Liver (tissue), 9 donors: ENCODE data around the gene ADAM30. TPM values are rescaled to one million over a fixed set of nuclear protein-coding genes. Genes with fewer than 3 reads are reported as not detected.

ENCODE experiments used
- DNase-seq: peaks from one replicate; pipeline ENCODE4 v3.0.0-alpha.2; 2017; ENCODE audit warnings: low spot score
- H3K27ac ChIP-seq, 2 donors: one replicate each; pipeline ENCODE4 v1.7.0; 2013; ENCODE audit warnings: inconsistent platforms in 2 of 2, low read length in 2 of 2, control low read depth in 1 of 2, low read depth in 1 of 2, mild to moderate bottlenecking in 1 of 2
- H3K27me3 ChIP-seq, 4 donors: one replicate each; pipeline versions ENCODE4 v1.6.1 to v1.7.0; 2013; ENCODE audit warnings: low read length in 3 of 4, inconsistent platforms in 1 of 4, mild to moderate bottlenecking in 1 of 4, moderate library complexity in 1 of 4; ENCODE audit not compliant: control insufficient read depth in 4 of 4, insufficient read depth in 4 of 4
- H3K36me3 ChIP-seq, 4 donors: one replicate each; pipeline versions ENCODE4 v1.6.1 to v1.7.0; 2013; ENCODE audit warnings: low read length in 3 of 4, mild to moderate bottlenecking in 3 of 4, low read depth in 1 of 4, moderate library complexity in 1 of 4; ENCODE audit not compliant: control insufficient read depth in 4 of 4, insufficient read depth in 3 of 4
- H3K4me1 ChIP-seq, 4 donors: one replicate each; pipeline versions ENCODE4 v1.6.1 to v1.7.0; 2013; ENCODE audit warnings: low read length in 3 of 4, mild to moderate bottlenecking in 3 of 4, moderate library complexity in 1 of 4; ENCODE audit not compliant: control insufficient read depth in 4 of 4, insufficient read depth in 4 of 4
- H3K4me3 ChIP-seq, 3 donors: one replicate each; pipeline versions ENCODE4 v1.6.1 to v1.7.0; 2013; ENCODE audit warnings: low read length in 3 of 3, control low read depth in 1 of 3, low read depth in 1 of 3, mild to moderate bottlenecking in 1 of 3
- H3K9ac ChIP-seq, 2 donors: one replicate each; pipeline ENCODE4 v1.7.0; 2013; ENCODE audit warnings: low read length in 2 of 2, mild to moderate bottlenecking in 2 of 2, moderate library complexity in 2 of 2, control low read depth in 1 of 2, low read depth in 1 of 2
- H3K9me3 ChIP-seq, 4 donors: one replicate each; pipeline versions ENCODE4 v1.6.1 to v1.7.0; 2013; ENCODE audit warnings: low read length in 3 of 4; ENCODE audit not compliant: control insufficient read depth in 4 of 4
- EGR1 ChIP-seq, 2 donors: IDR thresholded peaks; 2 replicates each; pipeline ENCODE4 v1.6.1; 2016 to 2018; ENCODE audit warnings: antibody characterized with exemption in 2 of 2, low read depth in 2 of 2
- FOXA2 ChIP-seq: IDR thresholded peaks from 2 replicates; pipeline ENCODE4 v1.6.1; 2016; ENCODE audit warnings: antibody characterized with exemption
- GABPA ChIP-seq, 2 donors: IDR thresholded peaks in 1 of 2; conservative IDR thresholded peaks in 1 of 2; 2 replicates each; pipeline ENCODE4 v1.6.1; 2016; ENCODE audit warnings: antibody characterized with exemption in 2 of 2, mild to moderate bottlenecking in 1 of 2, moderate library complexity in 1 of 2
- HNF4A ChIP-seq, 2 donors: conservative IDR thresholded peaks; 2 replicates each; pipeline ENCODE4 v1.6.1; 2016; ENCODE audit warnings: antibody characterized with exemption in 2 of 2, mild to moderate bottlenecking in 2 of 2
- HNF4G ChIP-seq: IDR thresholded peaks from 2 replicates; pipeline ENCODE4 v1.6.1; 2016; ENCODE audit warnings: antibody characterized with exemption
- JUND ChIP-seq, 2 donors: IDR thresholded peaks; 2 replicates each; pipeline ENCODE4 v1.6.1; 2016; ENCODE audit warnings: antibody characterized with exemption in 2 of 2
- NR2F2 ChIP-seq: IDR thresholded peaks from 2 replicates; pipeline ENCODE4 v1.6.1; 2016; ENCODE audit warnings: antibody characterized with exemption
- RXRA ChIP-seq, 2 donors: IDR thresholded peaks; 2 replicates each; pipeline ENCODE4 v1.6.1; 2017 to 2018; ENCODE audit warnings: antibody characterized with exemption in 2 of 2, mild to moderate bottlenecking in 1 of 2
- YY1 ChIP-seq: IDR thresholded peaks from 2 replicates; pipeline ENCODE4 v1.6.1; 2016; ENCODE audit warnings: antibody characterized with exemption, mild to moderate bottlenecking
- WGBS: extraction: QIAGEN DNeasy Blood & Tissue Kit; methylation state at CpG from one replicate; pipeline ENCODE4 v1.1.7; 2013; 5-methylcytosine and 5-hydroxymethylcytosine counted together
- polyA plus RNA-seq, 2 donors: library from polyadenylated mRNA; stranded (reverse) in 1 of 2; unstranded in 1 of 2; fragments of 200-250 nt in 1 of 2; fragments of >200 nt in 1 of 2; fragmentation: Nextera tagmentation in 1 of 2; extraction: Ambion mirVana in 1 of 2; gene quantifications; one replicate each; pipeline versions ENCODE4 v1.2.1 to v1.2.3, GENCODE V29; 2013 to 2015
- total RNA-seq, 2 donors: library from RNA; depleted of rRNA; stranded (reverse); fragments of >200 nt; gene quantifications; one replicate each; pipeline ENCODE4 v1.2.3, GENCODE V29; 2014
- TF ChIP-seq, protein P1 (sequence below): IDR thresholded peaks from 2 replicates; pipeline ENCODE4 v1.6.1; 2016; ENCODE audit warnings: antibody characterized with exemption
- TF ChIP-seq, protein P2 (sequence below): IDR thresholded peaks from 2 replicates; pipeline ENCODE4 v1.6.1; 2016; ENCODE audit warnings: antibody characterized with exemption
- donor health status: healthy.
- donor health status: healthy.
- donor health status: healthy.
- donor health status: healthy.
- donor health status: healthy.

ADAM30 gene
- total and polyA plus RNA-seq, 4 donors: not detected

DNA sequence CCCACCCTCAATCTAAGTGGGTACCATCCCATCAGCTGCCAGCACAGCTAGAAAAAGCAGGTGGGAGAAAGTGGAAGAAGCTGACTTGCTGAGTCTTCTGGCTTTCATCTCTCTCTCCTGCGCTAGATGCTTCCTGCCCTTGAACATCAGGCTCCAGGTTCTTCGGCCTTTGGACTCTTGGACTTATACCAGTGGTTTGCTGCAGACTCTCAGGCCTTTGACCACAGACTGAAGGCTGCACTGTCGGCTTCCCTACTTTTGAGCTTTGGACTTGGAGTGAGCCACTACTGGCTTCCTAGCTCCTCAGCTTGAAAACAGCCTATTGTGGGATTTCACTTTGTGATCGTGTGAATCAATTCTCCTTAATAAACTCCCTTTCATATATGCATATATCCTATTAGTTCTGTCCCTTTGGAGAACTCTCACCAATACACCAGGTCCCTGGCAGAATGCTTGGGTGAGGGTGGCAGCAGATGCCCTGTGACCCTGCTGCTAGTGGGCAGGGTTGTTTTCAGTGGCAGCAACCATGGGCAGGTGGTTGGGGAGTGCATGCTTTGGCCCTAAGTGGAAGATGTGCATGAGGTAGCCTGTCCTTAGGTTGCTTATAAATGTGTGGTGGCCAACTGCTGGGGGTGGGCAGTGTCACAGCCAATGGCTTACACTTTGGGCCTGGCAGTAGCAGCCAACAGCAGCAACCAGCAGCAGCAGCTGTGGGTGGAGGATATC is 10.8 kb upstream of the ADAM30 start (continued):
- TF ChIP-seq GABPA (IDR thresholded peaks at IDR 0.05 in 1 of 2, conservative IDR thresholded peaks at IDR 0.05 in 1 of 2) (no peak), NR2F2 (peak; percentile 62), YY1 (peak; percentile 26)
- TF ChIP-seq, protein P1, sequence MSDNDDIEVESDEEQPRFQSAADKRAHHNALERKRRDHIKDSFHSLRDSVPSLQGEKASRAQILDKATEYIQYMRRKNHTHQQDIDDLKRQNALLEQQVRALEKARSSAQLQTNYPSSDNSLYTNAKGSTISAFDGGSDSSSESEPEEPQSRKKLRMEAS: peak; percentile 24

DNA sequence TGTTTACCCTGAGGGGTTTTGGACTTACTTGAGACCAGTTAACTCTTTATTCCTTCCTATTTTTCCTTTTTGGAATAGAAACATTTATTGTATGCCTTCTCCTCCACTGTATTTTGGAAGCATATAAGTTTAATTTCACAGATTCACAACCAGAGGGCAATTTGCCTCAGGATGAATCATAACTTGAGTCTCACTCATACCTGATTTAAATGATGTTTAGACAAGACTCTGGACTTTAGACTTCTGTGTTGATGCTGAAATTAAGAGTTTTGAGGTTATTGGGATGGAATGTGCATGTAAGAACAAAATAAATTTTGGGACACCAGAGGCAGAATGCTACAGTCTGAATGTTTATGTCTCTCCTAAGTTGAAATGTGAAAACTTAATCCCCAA is 7.1 kb upstream of the ADAM30 start:
- Histone ChIP-seq H3K27ac (no peak overlapping the region), H3K9me3 (no peaks in the 10 kb centered on the region), H3K27me3 (no peaks in the 10 kb centered on the region), H3K36me3 (no peaks in the 10 kb centered on the region), H3K4me3 (no peak overlapping the region), H3K9ac (no peak overlapping the region), H3K4me1 (peaks cover 2 to 13% (median 9%) of the 10 kb centered on the region in 4 donors)
- DNase-seq: no peak
- TF ChIP-seq FOXA2 (no peak), HNF4A (conservative IDR thresholded peaks at IDR 0.05) (peak in 1 of 2 donors; percentile 4)
- TF ChIP-seq, protein P1: no peak

DNA sequence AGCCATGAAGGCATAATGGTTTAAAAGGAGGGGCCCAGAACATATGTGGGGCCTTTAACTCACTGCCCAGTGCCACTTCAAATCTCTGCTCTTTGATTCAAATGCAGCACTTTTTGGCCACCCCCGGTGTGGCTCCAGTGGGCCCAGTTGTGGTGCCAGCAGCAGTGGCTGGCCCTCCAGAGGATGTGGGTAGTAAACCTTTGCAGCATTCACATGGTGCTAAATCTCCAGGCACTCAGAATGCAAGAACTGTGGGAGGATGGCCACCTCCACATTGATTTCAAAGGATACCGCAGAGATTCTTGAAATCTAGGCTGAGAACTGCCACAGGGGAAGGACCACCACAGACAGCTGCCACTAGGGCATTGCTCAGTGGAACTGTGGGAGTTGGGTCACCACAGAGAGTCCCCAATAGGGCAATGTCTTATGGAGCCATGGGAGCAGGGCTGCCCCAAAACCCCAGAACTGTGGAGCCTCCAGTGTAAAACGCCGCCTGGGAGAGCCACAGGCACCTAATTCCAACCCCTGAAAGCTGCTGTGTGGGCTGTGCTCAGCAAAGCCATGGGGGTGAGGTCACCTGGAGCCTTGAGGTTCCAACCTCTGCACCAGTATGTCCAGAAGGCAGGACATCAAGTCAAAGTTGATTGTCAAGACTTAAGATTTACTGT is 6.6 kb upstream of the ADAM30 start:
- H3K9ac ChIP-seq: no peak overlapping the region
- H3K27me3 ChIP-seq: no peaks in the 10 kb centered on the region
- H3K36me3 ChIP-seq: no peaks in the 10 kb centered on the region
- WGBS: 95% methylated on average over 4 of the region's 4 CpGs
- H3K27ac ChIP-seq: no peak overlapping the region
- no peak for TF ChIP-seq JUND (IDR thresholded peaks at IDR 0.05)
- no peak for TF ChIP-seq EGR1 (IDR thresholded peaks at IDR 0.05; ENCODE audit: low read depth in 2 of 2)
- TF ChIP-seq HNF4G: no peak
- TF ChIP-seq, protein P2, sequence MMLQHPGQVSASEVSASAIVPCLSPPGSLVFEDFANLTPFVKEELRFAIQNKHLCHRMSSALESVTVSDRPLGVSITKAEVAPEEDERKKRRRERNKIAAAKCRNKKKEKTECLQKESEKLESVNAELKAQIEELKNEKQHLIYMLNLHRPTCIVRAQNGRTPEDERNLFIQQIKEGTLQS: no peak
- TF ChIP-seq HNF4A (conservative IDR thresholded peaks at IDR 0.05): no peak
- no peak for TF ChIP-seq RXRA (IDR thresholded peaks at IDR 0.05)
- no peak for TF ChIP-seq NR2F2
- TF ChIP-seq YY1: no peak
- no peak overlapping the region for H3K4me3 ChIP-seq
- DNase-seq: no peak
- H3K4me1 ChIP-seq: peaks cover 2 to 13% (median 9%) of the 10 kb centered on the region in 4 donors
- no peaks in the 10 kb centered on the region for H3K9me3 ChIP-seq

DNA sequence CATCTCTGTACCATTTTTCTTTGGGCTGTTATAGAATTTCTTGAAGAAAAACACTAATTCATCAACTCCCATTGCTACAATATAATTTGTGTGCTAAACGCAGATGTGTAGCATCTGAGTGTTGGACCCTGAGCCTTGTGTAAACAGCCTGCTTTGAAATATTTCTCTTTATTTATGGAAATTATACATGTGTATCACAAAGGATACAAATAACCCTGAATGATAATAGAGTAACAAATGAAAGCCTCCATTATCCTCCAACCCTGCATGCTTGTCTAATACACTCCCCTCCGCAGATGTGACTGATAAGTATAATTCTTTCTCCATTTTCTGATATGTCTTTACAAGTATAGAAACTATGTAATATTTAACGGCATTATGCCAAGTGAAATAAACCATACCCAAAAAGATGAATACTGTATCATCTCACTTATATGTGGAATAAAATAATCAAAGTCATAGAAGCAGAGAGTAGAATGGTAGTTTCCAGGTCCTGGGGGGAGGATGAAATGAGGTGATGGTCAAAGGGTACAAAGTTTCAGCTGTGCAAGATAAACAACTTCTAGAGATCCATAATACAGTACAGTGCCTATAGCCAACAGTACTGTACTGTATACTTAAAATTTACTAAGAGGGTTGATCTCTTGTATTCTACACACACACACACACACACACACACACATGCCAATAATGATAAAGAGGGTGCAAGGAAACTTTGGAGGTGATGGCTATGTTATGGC is 2.8 kb upstream of the ADAM30 start:
- no peaks in the 10 kb centered on the region for H3K27me3 ChIP-seq
- no peaks in the 10 kb centered on the region for H3K9me3 ChIP-seq
- no peak overlapping the region for H3K27ac ChIP-seq
- WGBS: 93% methylated on average over 3 of the region's 3 CpGs
- DNase-seq: no peak
- no peaks in the 10 kb centered on the region for H3K36me3 ChIP-seq
- H3K4me1 ChIP-seq: peaks cover 0 to 9% (median under 1%) of the 10 kb centered on the region in 4 donors
- no peak for TF ChIP-seq EGR1 (IDR thresholded peaks at IDR 0.05; ENCODE audit: low read depth in 2 of 2)
- no peak overlapping the region for H3K9ac ChIP-seq
- no peak overlapping the region for H3K4me3 ChIP-seq
